Neural cell (in vitro differentiated cells): Measurements from ENCODE around the gene SGPP2.

ENCODE experiments used
- EZH2 ChIP-seq: fragments of 200-600, 300-800 bp; shearing (Covaris generic), sonication (generic); IDR thresholded peaks from 2 replicates; pipeline ENCODE4 v1.6.1; 2014; ENCODE audit warnings: antibody characterized with exemption, low read length, borderline replicate concordance, mild to moderate bottlenecking; ENCODE audit not compliant: insufficient read depth, poor library complexity, severe bottlenecking
- MXI1 ChIP-seq: fragments of 450-650 bp; conservative IDR thresholded peaks from 2 replicates; pipeline ENCODE4 v1.6.1; 2014; ENCODE audit warnings: antibody characterized with exemption, mild to moderate bottlenecking; ENCODE audit not compliant: poor library complexity, severe bottlenecking
- POLR2AphosphoS5 ChIP-seq: IDR thresholded peaks from 2 replicates; pipeline ENCODE4 v1.6.1; 2012
- SMC3 ChIP-seq: fragments of 450-650 bp; conservative IDR thresholded peaks from 2 replicates; pipeline ENCODE4 v1.6.1; 2014; ENCODE audit warnings: antibody characterized with exemption, mild to moderate bottlenecking, moderate library complexity; ENCODE audit not compliant: poor library complexity
- TAF1 ChIP-seq: IDR thresholded peaks from 2 replicates; pipeline ENCODE4 v1.6.1; 2012; ENCODE audit warnings: low read depth
- TF ChIP-seq, protein P1 (sequence below): fragments of 450-650 bp; IDR thresholded peaks from 2 replicates; pipeline ENCODE4 v1.5.1; 2014; ENCODE audit warnings: antibody characterized with exemption, mild to moderate bottlenecking, moderate library complexity; ENCODE audit not compliant: poor library complexity, severe bottlenecking
- TF ChIP-seq, protein P2 (sequence below): IDR thresholded peaks from 2 replicates; pipeline ENCODE4 v1.6.1; 2012; ENCODE audit warnings: borderline replicate concordance

DNA sequence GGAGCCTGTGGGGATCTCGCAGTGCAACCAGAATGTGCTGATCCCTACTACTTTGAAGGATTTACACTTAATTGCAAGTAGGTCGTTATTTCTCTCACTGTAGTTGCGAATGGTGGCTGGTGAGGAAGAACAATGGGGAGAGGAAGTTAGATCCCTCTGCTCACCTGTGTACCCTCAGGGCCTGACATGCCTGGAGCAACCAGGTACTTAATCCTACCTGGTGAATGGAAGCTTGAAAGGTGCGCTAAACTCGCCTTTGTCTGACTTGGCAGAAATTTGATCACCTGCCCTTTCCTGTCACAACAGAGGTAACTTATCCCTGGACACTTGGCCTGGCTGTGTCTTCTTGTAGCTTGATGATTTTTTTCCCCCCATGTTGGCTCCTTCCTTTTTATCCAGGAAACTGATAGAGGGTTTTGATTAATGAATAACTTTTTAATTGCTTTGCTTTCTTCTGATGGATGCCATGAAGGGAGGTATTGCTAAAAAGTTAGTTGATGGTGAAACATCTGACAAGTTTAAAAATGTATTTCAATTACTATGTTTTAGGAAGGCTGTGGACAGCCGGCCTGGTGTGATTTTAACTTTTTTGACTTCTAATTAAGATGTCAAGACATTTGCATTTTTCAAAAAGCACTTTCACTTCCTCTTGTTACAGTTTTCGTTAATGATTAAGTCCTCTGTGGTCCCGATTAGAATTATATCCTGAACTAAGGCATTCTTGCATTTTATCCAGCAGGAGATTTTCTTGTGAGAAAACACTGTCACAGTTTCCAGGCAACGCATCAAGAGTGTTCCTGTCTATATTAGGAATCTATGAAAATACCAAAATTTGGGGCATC is 9.2 kb downstream of the SGPP2 start:
- TF ChIP-seq EZH2 (no peak), MXI1 (no peak), POLR2AphosphoS5 (no peak), SMC3 (no peak), TAF1 (no peak)
- TF ChIP-seq, protein P1, sequence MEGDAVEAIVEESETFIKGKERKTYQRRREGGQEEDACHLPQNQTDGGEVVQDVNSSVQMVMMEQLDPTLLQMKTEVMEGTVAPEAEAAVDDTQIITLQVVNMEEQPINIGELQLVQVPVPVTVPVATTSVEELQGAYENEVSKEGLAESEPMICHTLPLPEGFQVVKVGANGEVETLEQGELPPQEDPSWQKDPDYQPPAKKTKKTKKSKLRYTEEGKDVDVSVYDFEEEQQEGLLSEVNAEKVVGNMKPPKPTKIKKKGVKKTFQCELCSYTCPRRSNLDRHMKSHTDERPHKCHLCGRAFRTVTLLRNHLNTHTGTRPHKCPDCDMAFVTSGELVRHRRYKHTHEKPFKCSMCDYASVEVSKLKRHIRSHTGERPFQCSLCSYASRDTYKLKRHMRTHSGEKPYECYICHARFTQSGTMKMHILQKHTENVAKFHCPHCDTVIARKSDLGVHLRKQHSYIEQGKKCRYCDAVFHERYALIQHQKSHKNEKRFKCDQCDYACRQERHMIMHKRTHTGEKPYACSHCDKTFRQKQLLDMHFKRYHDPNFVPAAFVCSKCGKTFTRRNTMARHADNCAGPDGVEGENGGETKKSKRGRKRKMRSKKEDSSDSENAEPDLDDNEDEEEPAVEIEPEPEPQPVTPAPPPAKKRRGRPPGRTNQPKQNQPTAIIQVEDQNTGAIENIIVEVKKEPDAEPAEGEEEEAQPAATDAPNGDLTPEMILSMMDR, result no peak
- TF ChIP-seq, protein P2, sequence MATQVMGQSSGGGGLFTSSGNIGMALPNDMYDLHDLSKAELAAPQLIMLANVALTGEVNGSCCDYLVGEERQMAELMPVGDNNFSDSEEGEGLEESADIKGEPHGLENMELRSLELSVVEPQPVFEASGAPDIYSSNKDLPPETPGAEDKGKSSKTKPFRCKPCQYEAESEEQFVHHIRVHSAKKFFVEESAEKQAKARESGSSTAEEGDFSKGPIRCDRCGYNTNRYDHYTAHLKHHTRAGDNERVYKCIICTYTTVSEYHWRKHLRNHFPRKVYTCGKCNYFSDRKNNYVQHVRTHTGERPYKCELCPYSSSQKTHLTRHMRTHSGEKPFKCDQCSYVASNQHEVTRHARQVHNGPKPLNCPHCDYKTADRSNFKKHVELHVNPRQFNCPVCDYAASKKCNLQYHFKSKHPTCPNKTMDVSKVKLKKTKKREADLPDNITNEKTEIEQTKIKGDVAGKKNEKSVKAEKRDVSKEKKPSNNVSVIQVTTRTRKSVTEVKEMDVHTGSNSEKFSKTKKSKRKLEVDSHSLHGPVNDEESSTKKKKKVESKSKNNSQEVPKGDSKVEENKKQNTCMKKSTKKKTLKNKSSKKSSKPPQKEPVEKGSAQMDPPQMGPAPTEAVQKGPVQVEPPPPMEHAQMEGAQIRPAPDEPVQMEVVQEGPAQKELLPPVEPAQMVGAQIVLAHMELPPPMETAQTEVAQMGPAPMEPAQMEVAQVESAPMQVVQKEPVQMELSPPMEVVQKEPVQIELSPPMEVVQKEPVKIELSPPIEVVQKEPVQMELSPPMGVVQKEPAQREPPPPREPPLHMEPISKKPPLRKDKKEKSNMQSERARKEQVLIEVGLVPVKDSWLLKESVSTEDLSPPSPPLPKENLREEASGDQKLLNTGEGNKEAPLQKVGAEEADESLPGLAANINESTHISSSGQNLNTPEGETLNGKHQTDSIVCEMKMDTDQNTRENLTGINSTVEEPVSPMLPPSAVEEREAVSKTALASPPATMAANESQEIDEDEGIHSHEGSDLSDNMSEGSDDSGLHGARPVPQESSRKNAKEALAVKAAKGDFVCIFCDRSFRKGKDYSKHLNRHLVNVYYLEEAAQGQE, result no peak
